ENCODE measurements around the gene LRP2BP.
"Not testable (repeated sequence)": the region's sequence is repeated elsewhere in the genome, so short reads cannot be mapped to it uniquely, and the experiment has no call there.

DNA sequence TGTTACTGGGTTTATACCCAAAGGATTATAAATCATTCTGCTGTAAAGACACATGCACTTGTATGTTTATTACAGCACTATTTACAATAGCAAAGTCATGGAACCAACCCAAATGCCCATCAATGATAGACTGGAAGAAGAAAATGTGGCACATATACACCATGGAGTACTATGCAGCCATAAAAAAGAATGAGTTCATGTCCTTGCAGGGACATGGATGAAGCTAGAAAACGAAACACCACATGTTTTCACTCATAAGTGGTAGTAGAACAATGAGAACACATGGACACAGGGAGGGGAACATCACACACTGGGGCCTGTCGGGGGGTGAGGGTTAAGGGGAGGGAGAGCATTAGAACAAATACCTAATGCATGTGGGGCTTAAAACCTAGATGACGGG, 78.3 kb downstream of the LRP2BP start:
- TF ChIP-seq CTCF (conservative IDR thresholded peaks at IDR 0.05); EZH2 (IDR thresholded peaks at IDR 0.05; ENCODE audit: low read depth): not testable (repeated sequence)

All from PC-9 (cell line).